ENCODE results near the gene ARAP2. TPM values are rescaled to one million over a fixed set of nuclear protein-coding genes. Genes with fewer than 3 reads are reported as not detected.

The ARAP2 gene
- total RNA-seq, 2 experiments from 2014 or later = 34.7 to 35.5 TPM

GRCh38 chr4:36256398-36256891, 12.1 kb upstream of the ARAP2 start:
- peaks cover 45% of the 10 kb centered on the region for H3K4me1 Mint-ChIP-seq (ENCODE audit: low read depth)
- peak overlapping the region; percentile 64 for H3K4me3 Mint-ChIP-seq
- CTCF ChIA-PET = interaction anchor here (0.8 to 4.7 kb wide), 5 partner anchors 11 to 69 kb away, joined by 3 to 50 read pairs (median 3); partner anchors contain the start of gene ARAP2
- peak overlapping the region; percentile 88 for H3K27ac Mint-ChIP-seq
- ATAC-seq (no peak), DNase-seq (no peak)
- peaks cover 2% of the 10 kb centered on the region for H3K36me3 Mint-ChIP-seq (ENCODE audit: low read depth)
- POLR2A ChIA-PET = interaction anchor here (2.4 to 8.4 kb wide), 2 partner anchors 12 to 30 kb away, joined by 9 to 70 read pairs; partner anchors contain the start of gene ARAP2
- H3K27me3 Mint-ChIP-seq (ENCODE audit: low read depth) = no peaks in the 10 kb centered on the region
- H3K9me3 Mint-ChIP-seq (ENCODE audit: insufficient read depth) = no peaks in the 10 kb centered on the region

- ATAC-seq = peak; percentile 95
- peaks cover 45% of the 10 kb centered on the region for H3K4me1 Mint-ChIP-seq (ENCODE audit: low read depth)
Observed at GRCh38 chr4:36255577-36255976, 11.3 kb upstream of the ARAP2 start.

GRCh38 chr4:36254371-36254770, 10.1 kb upstream of the ARAP2 start:
- peaks cover 45% of the 10 kb centered on the region for H3K4me1 Mint-ChIP-seq (ENCODE audit: low read depth)
- ChIA-PET POLR2A (interaction anchor here (1.4 to 8.4 kb wide), 4 partner anchors 10 to 71 kb away, joined by 4 to 70 read pairs (median 4); partner anchors contain the start of gene ARAP2), CTCF (interaction anchor here (0.7 to 5.1 kb wide), 11 partner anchors 10 to 145 kb away, joined by 3 to 62 read pairs (median 4); partner anchors contain the start of gene ARAP2)

More at GRCh38 chr4:36255577-36255976, 11.3 kb upstream of the ARAP2 start:
- Mint-ChIP-seq H3K27me3 (ENCODE audit: low read depth) (no peaks in the 10 kb centered on the region), H3K27ac (peak overlapping the region; percentile 94), H3K9me3 (ENCODE audit: insufficient read depth) (no peaks in the 10 kb centered on the region), H3K4me3 (peak overlapping the region; percentile 72), H3K36me3 (ENCODE audit: low read depth) (no peaks in the 10 kb centered on the region)
- POLR2A ChIA-PET = interaction anchor here (0.7 to 8.4 kb wide), 4 partner anchors 11 to 30 kb away, joined by 3 to 70 read pairs (median 7); partner anchors contain the start of gene ARAP2
- CTCF ChIA-PET = interaction anchor here (1.1 to 5.1 kb wide), 5 partner anchors 12 to 144 kb away, joined by 5 to 62 read pairs (median 16); partner anchors contain the start of gene ARAP2
- peak; percentile 85 for DNase-seq

GRCh38 chr4:36251983-36252382, 7.7 kb upstream of the ARAP2 start:
- no peak overlapping the region for H3K27ac Mint-ChIP-seq
- H3K27me3 Mint-ChIP-seq (ENCODE audit: low read depth) = no peaks in the 10 kb centered on the region
- DNase-seq (no peak), ATAC-seq (no peak)
- no peaks in the 10 kb centered on the region for H3K36me3 Mint-ChIP-seq (ENCODE audit: low read depth)
- POLR2A ChIA-PET = interaction anchor here (0.7 to 8.4 kb wide), 2 partner anchors 8 to 158 kb away, joined by 4 to 70 read pairs; partner anchors contain the start of gene ARAP2
- H3K4me3 Mint-ChIP-seq = no peak overlapping the region
- peaks cover 45% of the 10 kb centered on the region for H3K4me1 Mint-ChIP-seq (ENCODE audit: low read depth)
- H3K9me3 Mint-ChIP-seq (ENCODE audit: insufficient read depth) = no peaks in the 10 kb centered on the region
- CTCF ChIA-PET = interaction anchor here (0.9 to 5.1 kb wide), 7 partner anchors 8 to 147 kb away, joined by 3 to 62 read pairs (median 6); partner anchors contain the start of gene ARAP2

More at GRCh38 chr4:36254371-36254770, 10.1 kb upstream of the ARAP2 start:
- Mint-ChIP-seq H3K4me3 (no peak overlapping the region), H3K27me3 (ENCODE audit: low read depth) (no peaks in the 10 kb centered on the region), H3K9me3 (ENCODE audit: insufficient read depth) (no peaks in the 10 kb centered on the region), H3K27ac (peak overlapping the region; percentile 18), H3K36me3 (ENCODE audit: low read depth) (no peaks in the 10 kb centered on the region)
- ATAC-seq = no peak
- DNase-seq = no peak

GRCh38 chr4:36249610-36250009, 5.3 kb upstream of the ARAP2 start:
- Mint-ChIP-seq H3K27me3 (ENCODE audit: low read depth) (no peaks in the 10 kb centered on the region), H3K4me1 (ENCODE audit: low read depth) (peaks cover 33% of the 10 kb centered on the region), H3K4me3 (no peak overlapping the region), H3K9me3 (ENCODE audit: insufficient read depth) (no peaks in the 10 kb centered on the region), H3K36me3 (ENCODE audit: low read depth) (no peaks in the 10 kb centered on the region), H3K27ac (no peak overlapping the region)
- ChIA-PET CTCF (interaction anchor here (1.1 kb wide), 1 partner anchor 150 kb away, joined by 3 read pairs; no protein-coding TSS in a partner anchor), POLR2A (no interaction called here)
- no peak for DNase-seq
- no peak for ATAC-seq

GRCh38 chr4:36243355-36244256, 708 bp downstream of the ARAP2 start:
- Mint-ChIP-seq H3K36me3 (ENCODE audit: low read depth) (peaks cover 28% of the 10 kb centered on the region), H3K9me3 (ENCODE audit: insufficient read depth) (no peaks in the 10 kb centered on the region), H3K27me3 (ENCODE audit: low read depth) (no peaks in the 10 kb centered on the region), H3K27ac (peak overlapping the region; percentile 83), H3K4me3 (peak overlapping the region; percentile 84), H3K4me1 (ENCODE audit: low read depth) (peaks cover 38% of the 10 kb centered on the region)
- DNase-seq (peak; percentile 53), ATAC-seq (peak; percentile 46)
- ChIA-PET POLR2A (interaction anchor here (0.8 to 3.3 kb wide), 22 partner anchors 11 to 155 kb away, joined by 3 to 70 read pairs (median 4); partner anchors contain the start of gene DTHD1), CTCF (interaction anchor here (0.8 to 5.3 kb wide), 24 partner anchors 8 to 159 kb away, joined by 3 to 50 read pairs (median 6); partner anchors contain the start of gene DTHD1)

- H3K27ac Mint-ChIP-seq = peak overlapping the region; percentile 83
- ChIA-PET POLR2A (interaction anchor here (0.8 to 3.3 kb wide), 9 partner anchors 10 to 109 kb away, joined by 3 to 70 read pairs (median 9); no protein-coding TSS in a partner anchor), CTCF (interaction anchor here (0.8 to 5.3 kb wide), 17 partner anchors 12 to 160 kb away, joined by 3 to 50 read pairs (median 10); partner anchors contain the start of gene DTHD1)
- H3K27me3 Mint-ChIP-seq (ENCODE audit: low read depth) = no peaks in the 10 kb centered on the region
- peaks cover 46% of the 10 kb centered on the region for H3K4me1 Mint-ChIP-seq (ENCODE audit: low read depth)
- DNase-seq = no peak
- H3K36me3 Mint-ChIP-seq (ENCODE audit: low read depth) = peaks cover 36% of the 10 kb centered on the region
- H3K9me3 Mint-ChIP-seq (ENCODE audit: insufficient read depth) = peaks cover 5% of the 10 kb centered on the region
- no peak for ATAC-seq
- H3K4me3 Mint-ChIP-seq = peak overlapping the region; percentile 84
Observed at GRCh38 chr4:36242629-36243354, 1.5 kb downstream of the ARAP2 start.

GRCh38 chr4:36241771-36242170, 2.5 kb downstream of the ARAP2 start:
- POLR2A ChIA-PET = interaction anchor here (0.6 kb wide), 1 partner anchor 14 kb away, joined by 3 read pairs; no protein-coding TSS in a partner anchor
- Mint-ChIP-seq H3K27me3 (ENCODE audit: low read depth) (no peaks in the 10 kb centered on the region), H3K9me3 (ENCODE audit: insufficient read depth) (peaks cover 11% of the 10 kb centered on the region), H3K36me3 (ENCODE audit: low read depth) (peaks cover 46% of the 10 kb centered on the region), H3K27ac (peak overlapping the region; percentile 77), H3K4me1 (ENCODE audit: low read depth) (peaks cover 55% of the 10 kb centered on the region), H3K4me3 (peak overlapping the region; percentile 84)
- DNase-seq (peak; percentile 45), ATAC-seq (peak; percentile 28)
- CTCF ChIA-PET = interaction anchor here (0.6 to 5.3 kb wide), 6 partner anchors 13 to 157 kb away, joined by 3 to 50 read pairs (median 18); no protein-coding TSS in a partner anchor

- ChIA-PET POLR2A (no interaction called here), CTCF (interaction anchor here (1.2 to 1.5 kb wide), 2 partner anchors 15 to 161 kb away, joined by 3 read pairs; no protein-coding TSS in a partner anchor)
- Mint-ChIP-seq H3K36me3 (ENCODE audit: low read depth) (peaks cover 78% of the 10 kb centered on the region), H3K4me1 (ENCODE audit: low read depth) (peaks cover 63% of the 10 kb centered on the region), H3K9me3 (ENCODE audit: insufficient read depth) (peaks cover 14% of the 10 kb centered on the region), H3K4me3 (peak overlapping the region; percentile 1), H3K27ac (peak overlapping the region; percentile 70), H3K27me3 (ENCODE audit: low read depth) (no peaks in the 10 kb centered on the region)
- peak; percentile 65 for DNase-seq
- ATAC-seq = peak; percentile 65
Observed at GRCh38 chr4:36237366-36238313, 6.7 kb downstream of the ARAP2 start.

GRCh38 chr4:36236159-36236558, 8.2 kb downstream of the ARAP2 start:
- ChIA-PET CTCF (interaction anchor here (1.7 kb wide), 1 partner anchor 8 kb away, joined by 8 read pairs; the partner anchor contains the start of gene ARAP2), POLR2A (interaction anchor here (0.6 to 1.1 kb wide), 2 partner anchors 44 to 47 kb away, joined by 3 to 4 read pairs; no protein-coding TSS in a partner anchor)
- Mint-ChIP-seq H3K27ac (no peak overlapping the region), H3K9me3 (ENCODE audit: insufficient read depth) (peaks cover 14% of the 10 kb centered on the region), H3K4me1 (ENCODE audit: low read depth) (peaks cover 58% of the 10 kb centered on the region), H3K27me3 (ENCODE audit: low read depth) (no peaks in the 10 kb centered on the region), H3K36me3 (ENCODE audit: low read depth) (peaks cover 81% of the 10 kb centered on the region), H3K4me3 (no peak overlapping the region)
- DNase-seq (no peak), ATAC-seq (no peak)

Data from activated CD8-positive, alpha-beta T cell treated with anti-CD3 and anti-CD28 coated beads, Interleukin-2, amount 10 ng/mL, durations not matched to agents 7 days and 5 days (primary cell).